GM23248 (cell line): Measurements from ENCODE around the gene KCNT1.

Experiments
- EZH2 ChIP-seq: fragments of 200-600 bp; sonication (generic); IDR thresholded peaks from 2 replicates; pipeline ENCODE4 v1.6.1; 2018; ENCODE audit warnings: antibody characterized with exemption, mild to moderate bottlenecking; ENCODE audit not compliant: insufficient read depth, poor library complexity, severe bottlenecking
- EZH2phosphoT487 ChIP-seq: fragments of 200-600 bp; sonication (generic); IDR thresholded peaks from 2 replicates; pipeline ENCODE4 v1.6.1; 2018; ENCODE audit warnings: antibody characterized with exemption, moderate library complexity, mild to moderate bottlenecking, low read depth; ENCODE audit not compliant: insufficient read depth

DNA sequence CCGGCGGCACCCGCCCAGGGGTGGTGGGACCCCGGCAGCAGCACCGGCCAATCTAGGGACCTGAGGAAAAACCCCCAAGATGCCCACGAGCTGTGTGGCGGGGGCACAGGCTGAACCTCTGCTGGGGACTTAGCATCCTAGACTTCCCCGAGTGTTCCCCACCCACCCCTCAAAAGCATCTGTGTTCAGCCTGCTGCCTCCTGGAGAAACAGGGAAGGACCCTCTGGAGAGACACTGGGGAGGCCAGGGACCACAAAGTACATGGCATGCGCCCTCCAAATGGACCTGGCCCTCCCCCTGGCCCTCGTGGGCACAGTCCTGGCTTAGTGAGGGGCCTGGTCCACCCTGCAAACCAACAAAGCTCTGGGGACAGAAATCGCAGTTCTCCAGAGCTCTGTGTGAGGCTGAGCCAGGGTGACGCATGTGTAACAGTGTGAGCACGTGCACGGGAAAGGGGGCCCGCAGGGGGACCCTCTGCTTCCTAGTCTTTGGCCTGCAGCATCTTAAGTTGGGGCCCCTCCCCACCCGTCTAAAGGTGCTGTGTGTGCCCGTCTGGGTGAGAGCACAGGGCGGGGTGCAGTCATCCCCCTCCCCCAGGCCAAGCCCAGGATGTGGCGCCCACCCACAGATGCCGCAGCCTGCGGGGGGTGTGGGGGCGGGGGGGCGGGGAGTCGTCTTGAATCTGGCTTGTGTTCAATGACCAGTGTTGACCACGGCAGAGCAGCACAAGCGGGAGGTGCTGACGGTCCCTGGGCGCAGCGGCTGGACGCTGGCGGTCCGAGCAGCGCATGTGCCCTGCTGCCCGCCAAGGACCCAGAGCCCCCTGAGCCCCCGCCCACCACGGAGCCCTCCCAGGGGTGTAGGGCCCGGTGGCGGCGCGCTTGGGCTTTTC, 672 bp upstream of the KCNT1 start:
- TF ChIP-seq EZH2 (no peak), EZH2phosphoT487 (no peak)
